K562 (cell line): ENCODE data around the gene SNRNP200. TPM values are rescaled to one million over a fixed set of nuclear protein-coding genes. Genes with fewer than 3 reads are reported as not detected.

Experiments used
- BCOR ChIP-seq: fragments of 450-650 bp; IDR thresholded peaks from 2 replicates; pipeline ENCODE4 v1.6.1; 2016
- CHD2 ChIP-seq: IDR thresholded peaks from 2 replicates; pipeline ENCODE4 v1.6.1; 2011; ENCODE audit warnings: low read depth, low read length
- CREB1 ChIP-seq, 2 experiments: sonication (generic) in 1 of 2; formaldehyde crosslinking in 1 of 2; IDR thresholded peaks; 2 replicates each; pipeline versions ENCODE4 v1.6.1 to v1.8.0; 2012 to 2022; ENCODE audit warnings: inconsistent platforms in 1 of 2, mild to moderate bottlenecking in 1 of 2, missing genetic modification reagents in 1 of 2, moderate library complexity in 1 of 2
- HMGN3 ChIP-seq: IDR thresholded peaks from 2 replicates; pipeline ENCODE4 v1.6.1; 2011; ENCODE audit warnings: borderline replicate concordance, low read depth, mild to moderate bottlenecking, mixed read lengths, low read length; ENCODE audit not compliant: insufficient read length; ENCODE audit errors: extremely low read depth
- KAT7 ChIP-seq: sonication (generic); formaldehyde crosslinking; IDR thresholded peaks from 2 replicates; pipeline ENCODE4 v1.8.0; 2022; ENCODE audit warnings: missing genetic modification reagents, mild to moderate bottlenecking, borderline replicate concordance
- NFE2L1 ChIP-seq: fragments of 450-650 bp; IDR thresholded peaks from 2 replicates; pipeline ENCODE4 v1.6.1; 2016; ENCODE audit warnings: missing genetic modification characterization, low read depth, mild to moderate bottlenecking, missing compliant biosample characterization, moderate library complexity, borderline replicate concordance
- RAD51 ChIP-seq: fragments of 450-650 bp; IDR thresholded peaks from 2 replicates; pipeline ENCODE4 v1.7.1; 2016; ENCODE audit warnings: low read depth, mild to moderate bottlenecking, borderline replicate concordance
- RFX1 ChIP-seq: fragments of 450-650 bp; IDR thresholded peaks from 2 replicates; pipeline ENCODE4 v1.6.1; 2016; ENCODE audit warnings: mild to moderate bottlenecking, moderate library complexity
- RREB1 ChIP-seq: fragments of 250-450 bp; sonication (Bioruptor Pico); IDR thresholded peaks from 2 replicates; pipeline ENCODE4 v1.4.0; 2020
- ZNF124 ChIP-seq: sonication (generic); formaldehyde crosslinking; IDR thresholded peaks from 2 replicates; pipeline ENCODE4 v1.8.1; 2022; ENCODE audit warnings: missing genetic modification reagents
- ZNF197 ChIP-seq: fragments of 200-800 bp; sonication (Bioruptor generic); IDR thresholded peaks from 2 replicates; pipeline ENCODE4 v1.6.1; 2016; ENCODE audit warnings: low read depth, missing genetic modification characterization, missing compliant biosample characterization
- ZNF239 ChIP-seq: fragments of 250-450 bp; sonication (Bioruptor Pico); IDR thresholded peaks from 2 replicates; pipeline ENCODE4 v1.4.0; 2020; ENCODE audit warnings: mild to moderate bottlenecking
- ZNF280A ChIP-seq: fragments of 450-650 bp; IDR thresholded peaks from 2 replicates; pipeline ENCODE4 v1.6.1; 2018; ENCODE audit warnings: mild to moderate bottlenecking, low read depth; ENCODE audit not compliant: partially characterized antibody
- ZNF518B ChIP-seq: fragments of 250-450 bp; sonication (Bioruptor Pico); IDR thresholded peaks from 2 replicates; pipeline ENCODE4 v1.5.0; 2021; ENCODE audit warnings: mild to moderate bottlenecking, moderate library complexity
- ZSCAN32 ChIP-seq: fragments of 450-650 bp; formaldehyde crosslinking; IDR thresholded peaks from 2 replicates; pipeline ENCODE4 v1.4.0; 2020; ENCODE audit warnings: mild to moderate bottlenecking, moderate library complexity
- polyA plus RNA-seq, 8 experiments: library from polyadenylated mRNA; depleted of rRNA in 4 of 8; stranded (reverse) in 5 of 8; unstranded in 3 of 8; fragments of >200 nt; fragmentation: Nextera tagmentation in 2 of 8; fragmentation: Illumina TruSeq in 1 of 8; extraction: Ambion mirVana in 2 of 8; extraction: Trizol in 1 of 8; gene quantifications; 2 replicates each; pipeline versions ENCODE4 v1.2.1 to v1.2.3, GENCODE V29; 2011 to 2014; ENCODE audit warnings: inconsistent platforms in 1 of 8, missing spikeins in 1 of 8
- total RNA-seq, 7 experiments: library from RNA; depleted of rRNA in 6 of 7; stranded (reverse); fragments of >200 nt in 6 of 7; fragmentation: Illumina TruSeq in 2 of 7; extraction: Trizol in 2 of 7; gene quantifications; 2 replicates each; pipeline versions ENCODE4 v1.2.1 to v1.2.3, GENCODE V29; 2011 to 2021; ENCODE audit warnings: low replicate concordance in 1 of 7

SNRNP200 gene
- total and polyA plus RNA-seq, 9 of the 15 experiments (the other 6 are each of a cell fraction or from before 2014, with no cell fraction given) = 76.1 to 231 (median 155) TPM

- TF ChIP-seq KAT7 (CRISPR knock-in tag) (no peak), ZNF518B (CRISPR knock-in tag) (no peak), HMGN3 (no peak), ZNF280A (no peak), NFE2L1 (tag) (no peak), RAD51 (no peak), RFX1 (no peak), BCOR (no peak), CHD2 (no peak), ZNF239 (CRISPR knock-in tag) (no peak), CREB1 (IDR thresholded peaks at IDR 0.05) (no peak), CREB1 (CRISPR knock-in tag; IDR thresholded peaks at IDR 0.05) (no peak), RREB1 (CRISPR knock-in tag) (no peak), ZSCAN32 (CRISPR knock-in tag) (no peak), ZNF197 (CRISPR knock-in tag) (no peak), ZNF124 (CRISPR knock-in tag) (no peak)
- TF ChIP-seq, all 486 proteins: peak for 51
Observed at GRCh38 chr2:96336104-96336775, 30.9 kb upstream of the SNRNP200 start (continued).
